Lower lobe of right lung (tissue), 2 donors: ENCODE data around the gene CELSR1. TPM values are rescaled to one million over a fixed set of nuclear protein-coding genes. Genes with fewer than 3 reads are reported as not detected.

Source experiments
- ATAC-seq, 2 donors: fragments of 200-7000 bp; cut with Tn5 transposase; one replicate each; pipeline ENCODE4 v1.9.1; 2020 to 2022; ENCODE audit warnings: mild to moderate bottlenecking in 2 of 2, moderate library complexity in 2 of 2
- DNase-seq: peaks from one replicate; pipeline ENCODE4 v3.0.0-alpha.2; 2020
- H3K27ac ChIP-seq: fragments of 200-600 bp; one replicate; pipeline ENCODE4 v1.8.0; 2022
- H3K27me3 ChIP-seq: fragments of 200-600 bp; one replicate; pipeline ENCODE4 v1.8.0; 2022; ENCODE audit warnings: low read depth
- H3K36me3 ChIP-seq: fragments of 200-600 bp; one replicate; pipeline ENCODE4 v1.8.0; 2022; ENCODE audit warnings: mild to moderate bottlenecking
- H3K4me1 ChIP-seq: fragments of 200-600 bp; one replicate; pipeline ENCODE4 v1.8.0; 2022
- H3K4me3 ChIP-seq: fragments of 200-600 bp; one replicate; pipeline ENCODE4 v1.8.0; 2022; ENCODE audit warnings: mild to moderate bottlenecking
- H3K9me3 ChIP-seq: fragments of 200-600 bp; one replicate; pipeline ENCODE4 v1.8.0; 2022
- CTCF ChIP-seq: fragments of 200-600 bp; IDR thresholded peaks from one replicate; pipeline ENCODE4 v1.8.0; 2022; ENCODE audit warnings: antibody characterized with exemption, mild to moderate bottlenecking
- intact Hi-C: fragments of 100-400 bp; cut with DNase I; formaldehyde crosslinking; loops from one replicate; pipeline ENCODE4 v1.11.0; 2022
- total RNA-seq: library from RNA; stranded (reverse); fragmentation: NEBNext Ultra II Directional; extraction: Animal tissue kit (Norgen Biotek cat#: 25700); gene quantifications from one replicate; pipeline ENCODE4 v1.2.1, GENCODE V29; 2021
- donor health status: DM: no; HTN: yes; CAD: no; lungs with severe emphysema.

CELSR1 gene
- total RNA-seq, 1 donor from 2014 or later = 51.8 TPM

GRCh38 chr22:46416520-46416871 lies 120.9 kb downstream of the CELSR1 start:
- no peaks in the 10 kb centered on the region for H3K9me3 ChIP-seq
- H3K27ac ChIP-seq = no peak overlapping the region
- ATAC-seq = peak in 1 of 2 donors; percentile 4
- intact Hi-C loops = no loop called here
- no peak for DNase-seq
- H3K36me3 ChIP-seq = no peaks in the 10 kb centered on the region
- TF ChIP-seq CTCF = no peak
- no peaks in the 10 kb centered on the region for H3K4me1 ChIP-seq
- no peaks in the 10 kb centered on the region for H3K27me3 ChIP-seq
- H3K4me3 ChIP-seq = no peak overlapping the region

- no peak overlapping the region for H3K4me3 ChIP-seq
- H3K27me3 ChIP-seq = no peaks in the 10 kb centered on the region
- H3K9me3 ChIP-seq = no peaks in the 10 kb centered on the region
- TF ChIP-seq CTCF = no peak
- no peak overlapping the region for H3K27ac ChIP-seq
- intact Hi-C loops = no loop called here
- H3K4me1 ChIP-seq = no peaks in the 10 kb centered on the region
- peak; percentile 23 to 38 for ATAC-seq
- no peak for DNase-seq
- H3K36me3 ChIP-seq = no peaks in the 10 kb centered on the region
Measured at GRCh38 chr22:46415776-46416519, 121.5 kb downstream of the CELSR1 start.

- H3K4me1 ChIP-seq = no peaks in the 10 kb centered on the region
- no peaks in the 10 kb centered on the region for H3K9me3 ChIP-seq
- no peak overlapping the region for H3K27ac ChIP-seq
- TF ChIP-seq CTCF = no peak
- H3K4me3 ChIP-seq = no peak overlapping the region
- H3K27me3 ChIP-seq = no peaks in the 10 kb centered on the region
- ATAC-seq (no peak), DNase-seq (no peak)
- intact Hi-C loops = no loop called here
- peaks cover 6% of the 10 kb centered on the region for H3K36me3 ChIP-seq
Measured at GRCh38 chr22:46414704-46415103, 122.7 kb downstream of the CELSR1 start.

GRCh38 chr22:46413725-46414379 lies 123.6 kb downstream of the CELSR1 start:
- intact Hi-C loops = no loop called here
- no peak overlapping the region for H3K27ac ChIP-seq
- no peaks in the 10 kb centered on the region for H3K9me3 ChIP-seq
- TF ChIP-seq CTCF = no peak
- ATAC-seq (no peak), DNase-seq (no peak)
- H3K4me1 ChIP-seq = no peaks in the 10 kb centered on the region
- H3K36me3 ChIP-seq = peaks cover 7% of the 10 kb centered on the region
- H3K27me3 ChIP-seq = no peaks in the 10 kb centered on the region
- H3K4me3 ChIP-seq = no peak overlapping the region

- H3K9me3 ChIP-seq = no peaks in the 10 kb centered on the region
- H3K27me3 ChIP-seq = no peaks in the 10 kb centered on the region
- intact Hi-C loops = no loop called here
- ATAC-seq = no peak
- TF ChIP-seq CTCF = no peak
- H3K4me1 ChIP-seq = no peaks in the 10 kb centered on the region
- H3K4me3 ChIP-seq = no peak overlapping the region
- DNase-seq = no peak
- peaks cover 7% of the 10 kb centered on the region for H3K36me3 ChIP-seq
- H3K27ac ChIP-seq = no peak overlapping the region
Measured at GRCh38 chr22:46411347-46411746, 126.1 kb downstream of the CELSR1 start.
